H1 (cell line): ENCODE measurements around the gene UBE2D4. TPM values are rescaled to one million over a fixed set of nuclear protein-coding genes. Genes with fewer than 3 reads are reported as not detected.

Experiments
- CTCF ChIA-PET: fragments of 300-600 bp; sonication (Branson Sonifier 250); formaldehyde crosslinking; loops from one replicate; lab custom pipeline; 2021; ENCODE audit not compliant: partially characterized antibody; lab: Charles Lee
- POLR2A ChIA-PET: fragments of 300-600 bp; sonication (Branson Sonifier 250); formaldehyde crosslinking; loops from one replicate; lab custom pipeline; 2021; ENCODE audit warnings: inconsistent platforms; ENCODE audit not compliant: partially characterized antibody; lab: Charles Lee
- DNase-seq, 2 experiments: peaks; one replicate each; pipeline versions ENCODE4 v3.0.0 to v3.0.0-alpha.2; 2010 to 2022; ENCODE audit warnings: low spot score in 2 of 2, low read depth in 1 of 2, mixed read lengths in 1 of 2
- FAIRE-seq: peaks from 2 replicates; lab custom pipeline; 2011; peaks lifted over from hg19 to GRCh38; lab: Jason Lieb, UNC
- H2AFZ ChIP-seq: 2 replicates; pipeline ENCODE4 v1.8.1; 2012; ENCODE audit warnings: low read length, inconsistent platforms
- H2AK5ac ChIP-seq: 2 replicates; pipeline ENCODE4 v1.6.1; 2013; ENCODE audit warnings: low read depth, low read length
- H2BK120ac ChIP-seq: replicated peaks from 2 replicates; pipeline ENCODE3; 2013; ENCODE audit warnings: low read depth, low read length, inconsistent platforms
- H2BK12ac ChIP-seq: 2 replicates; pipeline ENCODE4 v1.6.1; 2013; ENCODE audit warnings: low read depth, low read length
- H2BK15ac ChIP-seq: 2 replicates; pipeline ENCODE4 v1.6.1; 2013; ENCODE audit warnings: low read length
- H2BK20ac ChIP-seq: 2 replicates; pipeline ENCODE4 v1.6.1; 2013; ENCODE audit warnings: low read length
- H2BK5ac ChIP-seq: 2 replicates; pipeline ENCODE4 v1.6.1; 2013; ENCODE audit warnings: low read depth, low read length
- H3K14ac ChIP-seq: 2 replicates; pipeline ENCODE4 v1.6.1; 2013; ENCODE audit warnings: inconsistent platforms; ENCODE audit not compliant: insufficient read length
- H3K18ac ChIP-seq: 2 replicates; pipeline ENCODE4 v1.6.1; 2013; ENCODE audit warnings: low read length; ENCODE audit errors: extremely low read depth
- H3K23ac ChIP-seq: 2 replicates; pipeline ENCODE4 v1.6.1; 2013; ENCODE audit warnings: inconsistent platforms; ENCODE audit not compliant: insufficient read length
- H3K23me2 ChIP-seq: 2 replicates; pipeline ENCODE4 v1.6.1; 2013; ENCODE audit warnings: low read depth, low read length
- H3K27ac ChIP-seq: 2 replicates; pipeline ENCODE4 v1.6.1; 2011; ENCODE audit warnings: low read depth, low read length, inconsistent platforms
- H3K27me3 ChIP-seq, 4 experiments: replicated peaks in 1 of 4; 1 replicate in 1 of 4; 2 replicates in 3 of 4; pipeline versions ENCODE4 v1.6.1 to v1.8.1; 2011 to 2013; ENCODE audit warnings: low read length in 3 of 4, mild to moderate bottlenecking in 3 of 4, inconsistent platforms in 2 of 4, mixed read lengths in 2 of 4, moderate library complexity in 1 of 4; ENCODE audit not compliant: control insufficient read depth in 3 of 4, insufficient read depth in 3 of 4; ENCODE audit errors: extremely low read depth in 1 of 4
- H3K36me3 ChIP-seq, 4 experiments: 2 replicates each; pipeline versions ENCODE4 v1.6.1 to v1.8.1; 2011 to 2013; ENCODE audit warnings: mild to moderate bottlenecking in 4 of 4, low read length in 3 of 4, moderate library complexity in 2 of 4, control low read depth in 1 of 4, inconsistent platforms in 1 of 4; ENCODE audit not compliant: insufficient read depth in 4 of 4, control insufficient read depth in 2 of 4
- H3K4ac ChIP-seq: replicated peaks from 2 replicates; pipeline ENCODE3; 2013; ENCODE audit warnings: low read length, low read depth, mixed read lengths, inconsistent platforms; ENCODE audit not compliant: insufficient read length
- H3K4me1 ChIP-seq, 4 experiments: replicated peaks in 1 of 4; 1 replicate in 1 of 4; 2 replicates in 3 of 4; pipeline versions ENCODE4 v1.6.1 to v1.8.1; 2011 to 2013; ENCODE audit warnings: low read length in 3 of 4, inconsistent platforms in 2 of 4, mixed read lengths in 1 of 4; ENCODE audit not compliant: insufficient read depth in 4 of 4, control insufficient read depth in 3 of 4
- H3K4me2 ChIP-seq, 2 experiments: 2 replicates each; pipeline versions ENCODE4 v1.6.1 to v1.8.1; 2011 to 2013; ENCODE audit warnings: low read depth in 2 of 2, low read length in 2 of 2, control low read depth in 1 of 2, inconsistent platforms in 1 of 2, mild to moderate bottlenecking in 1 of 2; ENCODE audit not compliant: insufficient read depth in 1 of 2
- H3K4me3 ChIP-seq, 4 experiments: fragments of 200-600, 300-600 bp in 1 of 4; sonication (generic), shearing (Covaris generic), sonication (Bioruptor Twin) in 1 of 4; 2 replicates each; pipeline versions ENCODE4 v1.5.1 to v1.8.1; 2011 to 2016; ENCODE audit warnings: low read length in 4 of 4, low read depth in 3 of 4, control low read depth in 2 of 4, inconsistent platforms in 2 of 4, mild to moderate bottlenecking in 2 of 4, mixed read lengths in 1 of 4, moderate library complexity in 1 of 4; ENCODE audit not compliant: insufficient read depth in 2 of 4; ENCODE audit errors: extremely low read depth in 1 of 4
- H3K56ac ChIP-seq: replicated peaks from 2 replicates; pipeline ENCODE3; 2013; ENCODE audit warnings: low read depth, mild to moderate bottlenecking, mixed read lengths, low read length, inconsistent platforms; ENCODE audit not compliant: insufficient read length
- H3K79me1 ChIP-seq: 2 replicates; pipeline ENCODE4 v1.6.1; 2013; ENCODE audit warnings: low read depth, low read length, control low read depth
- H3K79me2 ChIP-seq, 2 experiments: 2 replicates each; pipeline versions ENCODE4 v1.6.1 to v1.8.1; 2012 to 2013; ENCODE audit warnings: low read length in 2 of 2, mild to moderate bottlenecking in 2 of 2, inconsistent platforms in 1 of 2; ENCODE audit not compliant: insufficient read depth in 2 of 2, control insufficient read depth in 1 of 2
- H3K9ac ChIP-seq, 4 experiments: replicated peaks in 1 of 4; 1 replicate in 1 of 4; 2 replicates in 3 of 4; pipeline versions ENCODE4 v1.6.1 to v1.8.1; 2011 to 2013; ENCODE audit warnings: low read depth in 3 of 4, low read length in 3 of 4, control low read depth in 2 of 4, mild to moderate bottlenecking in 2 of 4, moderate library complexity in 2 of 4, inconsistent platforms in 1 of 4; ENCODE audit errors: extremely low read depth in 1 of 4
- H3K9me3 ChIP-seq, 2 experiments: 2 replicates each; pipeline versions ENCODE4 v1.6.1 to v1.8.1; 2012 to 2013; ENCODE audit warnings: mild to moderate bottlenecking in 2 of 2, moderate library complexity in 2 of 2, control low read depth in 1 of 2, inconsistent platforms in 1 of 2, low read depth in 1 of 2, low read length in 1 of 2, mixed read lengths in 1 of 2; ENCODE audit not compliant: insufficient read depth in 2 of 2
- H4K20me1 ChIP-seq, 2 experiments: replicated peaks in 1 of 2; 2 replicates each; pipeline versions ENCODE3 to v1.8.1; 2011 to 2013; ENCODE audit warnings: inconsistent platforms in 2 of 2, low read length in 2 of 2, mild to moderate bottlenecking in 1 of 2; ENCODE audit not compliant: insufficient read depth in 2 of 2, control insufficient read depth in 1 of 2
- H4K5ac ChIP-seq: 2 replicates; pipeline ENCODE4 v1.6.1; 2013; ENCODE audit warnings: low read length, low read depth, mixed read lengths, inconsistent platforms; ENCODE audit not compliant: insufficient read length
- H4K8ac ChIP-seq: 2 replicates; pipeline ENCODE4 v1.8.0; 2013; ENCODE audit warnings: mild to moderate bottlenecking, moderate library complexity, low read length, inconsistent platforms; ENCODE audit not compliant: insufficient read depth; ENCODE audit errors: extremely low read depth
- H4K91ac ChIP-seq: replicated peaks from 2 replicates; pipeline ENCODE3; 2013; ENCODE audit warnings: low read length, mixed read lengths, inconsistent platforms; ENCODE audit not compliant: insufficient read length
- BACH1 ChIP-seq: IDR thresholded peaks from 2 replicates; pipeline ENCODE4 v1.6.1; 2012; ENCODE audit warnings: low read length, improper control_type of control experiment
- RAD21 ChIP-seq, 2 experiments: IDR thresholded peaks in 1 of 2; conservative IDR thresholded peaks in 1 of 2; 2 replicates each; pipeline ENCODE4 v1.6.1; 2011; ENCODE audit warnings: low read depth in 2 of 2, low read length in 2 of 2, improper control_type of control experiment in 1 of 2, inconsistent platforms in 1 of 2, mild to moderate bottlenecking in 1 of 2, moderate library complexity in 1 of 2
- SP1 ChIP-seq: IDR thresholded peaks from 2 replicates; pipeline ENCODE4 v1.6.1; 2011; ENCODE audit warnings: low read depth, low read length
- WGBS, 2 experiments: shearing (Covaris generic) in 1 of 2; methylation state at CpG; one replicate each; pipeline versions ENCODE4 v1.1.6 to v1.1.7; 2013 to 2015; ENCODE audit warnings: low lambda C conversion rate in 2 of 2, mixed read lengths in 2 of 2, inconsistent platforms in 1 of 2, low coverage in 1 of 2, missing lambda C conversion rate in 1 of 2; ENCODE audit not compliant: insufficient replicate concordance in 2 of 2, insufficient coverage in 1 of 2, insufficient read length in 1 of 2; ENCODE audit errors: extremely low coverage in 1 of 2, missing lambda C conversion rate in 1 of 2; 5-methylcytosine and 5-hydroxymethylcytosine counted together
- polyA plus RNA-seq, 7 experiments: library from polyadenylated mRNA; depleted of rRNA in 3 of 7; stranded (reverse) in 5 of 7; unstranded in 2 of 7; fragments of >200 nt in 5 of 7; fragments of 200-250 nt in 2 of 7; gene quantifications; 1 replicate in 5 of 7; 2 replicates in 1 of 7; 4 replicates in 1 of 7; pipeline versions ENCODE4 v1.2.1 to v1.2.3, GENCODE V29; 2011 to 2013; ENCODE audit warnings: missing spikeins in 2 of 7, mixed read lengths in 2 of 7
- total RNA-seq: library from RNA; stranded (reverse); fragmentation: NEBNext Ultra II Directional; extraction: Animal tissue kit (Norgen Biotek cat#: 25700); gene quantifications from 2 replicates; pipeline ENCODE4 v1.2.1, GENCODE V29; 2021
- TF ChIP-seq, protein P1 (sequence below), 3 experiments: IDR thresholded peaks; 1 replicate in 2 of 3; 2 replicates in 1 of 3; pipeline versions ENCODE4 v1.5.1 to v1.6.1; 2011; ENCODE audit warnings: low read length in 3 of 3, mild to moderate bottlenecking in 3 of 3, inconsistent platforms in 2 of 3, low read depth in 1 of 3, moderate library complexity in 1 of 3; ENCODE audit not compliant: insufficient read depth in 1 of 3; ENCODE audit errors: control extremely low read depth in 1 of 3

UBE2D4 gene
- total and polyA plus RNA-seq, 2 of the 8 experiments (the other 6 are each of a cell fraction or from before 2014, with no cell fraction given) = 3.4 to 9.4 TPM

DNA sequence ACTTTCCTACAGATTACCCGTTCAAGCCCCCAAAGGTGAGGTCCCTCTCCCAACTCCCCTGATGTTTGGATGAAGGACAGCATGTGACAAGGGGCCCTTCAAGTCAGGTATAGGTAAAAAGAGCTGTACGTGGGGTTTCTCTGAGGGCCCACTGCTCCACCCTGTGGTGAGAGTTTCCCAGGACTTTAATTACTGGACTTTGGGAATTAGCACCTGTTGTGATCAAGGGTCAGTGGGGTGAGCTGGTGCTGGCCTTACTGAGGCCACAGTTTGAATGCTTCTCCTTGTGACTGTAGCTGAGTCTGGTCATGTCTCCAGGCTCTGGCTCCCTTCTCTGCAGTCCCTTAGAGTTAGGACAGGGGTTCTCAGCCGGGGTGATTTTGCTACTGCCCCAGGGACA, 16.8 kb downstream of the UBE2D4 start:
- Histone ChIP-seq H2AK5ac (no peak overlapping the region), H3K14ac (no peak overlapping the region), H2BK5ac (no peak overlapping the region), H3K27me3 (no peaks in the 10 kb centered on the region; a peak in 1 of 7 replicates), H3K23me2 (no peaks in the 10 kb centered on the region), H3K9ac (no peak overlapping the region), H3K79me2 (no peaks in the 10 kb centered on the region), H3K18ac (no peak overlapping the region), H4K20me1 (no peaks in the 10 kb centered on the region), H2BK120ac (no peak overlapping the region)
- TF ChIP-seq, protein P1, sequence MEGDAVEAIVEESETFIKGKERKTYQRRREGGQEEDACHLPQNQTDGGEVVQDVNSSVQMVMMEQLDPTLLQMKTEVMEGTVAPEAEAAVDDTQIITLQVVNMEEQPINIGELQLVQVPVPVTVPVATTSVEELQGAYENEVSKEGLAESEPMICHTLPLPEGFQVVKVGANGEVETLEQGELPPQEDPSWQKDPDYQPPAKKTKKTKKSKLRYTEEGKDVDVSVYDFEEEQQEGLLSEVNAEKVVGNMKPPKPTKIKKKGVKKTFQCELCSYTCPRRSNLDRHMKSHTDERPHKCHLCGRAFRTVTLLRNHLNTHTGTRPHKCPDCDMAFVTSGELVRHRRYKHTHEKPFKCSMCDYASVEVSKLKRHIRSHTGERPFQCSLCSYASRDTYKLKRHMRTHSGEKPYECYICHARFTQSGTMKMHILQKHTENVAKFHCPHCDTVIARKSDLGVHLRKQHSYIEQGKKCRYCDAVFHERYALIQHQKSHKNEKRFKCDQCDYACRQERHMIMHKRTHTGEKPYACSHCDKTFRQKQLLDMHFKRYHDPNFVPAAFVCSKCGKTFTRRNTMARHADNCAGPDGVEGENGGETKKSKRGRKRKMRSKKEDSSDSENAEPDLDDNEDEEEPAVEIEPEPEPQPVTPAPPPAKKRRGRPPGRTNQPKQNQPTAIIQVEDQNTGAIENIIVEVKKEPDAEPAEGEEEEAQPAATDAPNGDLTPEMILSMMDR (IDR thresholded peaks at IDR 0.05; ENCODE audit: control extremely low read depth in 1 of 3, insufficient read depth in 1 of 3, low read depth in 1 of 3, low read length in 3 of 3) = peak; percentile 11 to 41 (median 40)
- TF ChIP-seq RAD21 (IDR thresholded peaks at IDR 0.05 in 1 of 2, conservative IDR thresholded peaks at IDR 0.05 in 1 of 2; ENCODE audit: low read depth in 2 of 2, low read length in 2 of 2) = peak; percentile 59 to 69
- no peak for TF ChIP-seq BACH1
- TF ChIP-seq SP1 = no peak
- TF ChIP-seq, all 59 proteins: peak for 2
- Histone ChIP-seq H3K4me3 (no peak overlapping the region), H4K91ac (no peak overlapping the region), H3K23ac (no peak overlapping the region), H3K4me1 (peaks cover 0 to 2% (median 0%) of the 10 kb centered on the region in 4 experiments; a peak in 1 of 7 replicates), H3K56ac (no peak overlapping the region), H2BK15ac (no peak overlapping the region), H3K36me3 (no peaks in the 10 kb centered on the region), H3K27ac (no peak overlapping the region), H2BK20ac (no peak overlapping the region), H3K79me1 (no peaks in the 10 kb centered on the region), H3K4me2 (no peak overlapping the region), H2BK12ac (0 out of 2 replicates have a peak overlapping the region, but pooled peaks have one; percentile 29), H4K8ac (no peak overlapping the region), H2AFZ (no peak overlapping the region), H4K5ac (no peak overlapping the region), H3K4ac (no peak overlapping the region), H3K9me3 (no peaks in the 10 kb centered on the region)
- ChIA-PET CTCF (interaction anchor here (0.6 to 4.4 kb wide), 17 partner anchors 12 to 950 kb away, joined by 3 to 28 read pairs (median 4); no protein-coding TSS in a partner anchor), POLR2A (interaction anchor here (1.7 to 1.9 kb wide), 2 partner anchors 16 to 38 kb away, joined by 5 read pairs; no protein-coding TSS in a partner anchor)
- 73% methylated on average over 3 of the region's 3 CpGs; no CpG with 5 or more reads in 1 of the 2 experiments for WGBS, 2 experiments
- FAIRE-seq (no peak), DNase-seq (no peak)
